HT1080 (cell line): ENCODE measurements around the gene PSMB1. TPM values are rescaled to one million over a fixed set of nuclear protein-coding genes. Genes with fewer than 3 reads are reported as not detected.
A peak's percentile ranks its signal among the peaks of the same experiment; 100 is the strongest.
"Not testable (repeated sequence)": the region's sequence is repeated elsewhere in the genome, so short reads cannot be mapped to it uniquely, and the experiment has no call there.

Experiments used
- DNase-seq: peaks from one replicate; pipeline ENCODE4 v3.0.0-alpha.2; 2015; ENCODE audit warnings: low read depth
- total RNA-seq: library from RNA; depleted of rRNA; stranded (reverse); fragments of >200 nt; shearing (Covaris generic); gene quantifications from 2 replicates; pipeline ENCODE4 v1.2.3, GENCODE V29; 2014; rRNA removed

Gene PSMB1
- total RNA-seq, 1 experiment from 2014 or later, result 456 TPM

GRCh38 chr6:170504479-170504878 lies 48.6 kb downstream of the PSMB1 start:
- no peak for DNase-seq

DNA sequence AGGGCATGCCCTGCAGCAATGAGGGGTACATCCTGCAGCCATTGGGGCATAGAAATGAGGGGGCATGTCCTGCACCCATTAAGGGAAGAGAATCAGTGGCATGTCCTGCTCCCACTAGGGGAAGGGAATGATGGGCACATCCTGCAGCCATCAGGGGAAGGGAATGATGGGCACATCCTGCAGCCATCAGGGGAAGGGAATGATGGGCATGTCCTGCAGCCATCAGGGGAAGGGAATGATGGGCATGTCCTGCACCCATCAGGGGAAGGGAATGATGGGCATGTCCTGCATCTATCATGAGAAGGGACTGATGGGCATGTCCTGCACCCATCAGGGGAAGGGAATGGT lies 49.7 kb downstream of the PSMB1 start:
- no peak for DNase-seq

- not testable (repeated sequence) for DNase-seq
Observed at GRCh38 chr6:170502733-170503413, 50.2 kb downstream of the PSMB1 start.

DNA sequence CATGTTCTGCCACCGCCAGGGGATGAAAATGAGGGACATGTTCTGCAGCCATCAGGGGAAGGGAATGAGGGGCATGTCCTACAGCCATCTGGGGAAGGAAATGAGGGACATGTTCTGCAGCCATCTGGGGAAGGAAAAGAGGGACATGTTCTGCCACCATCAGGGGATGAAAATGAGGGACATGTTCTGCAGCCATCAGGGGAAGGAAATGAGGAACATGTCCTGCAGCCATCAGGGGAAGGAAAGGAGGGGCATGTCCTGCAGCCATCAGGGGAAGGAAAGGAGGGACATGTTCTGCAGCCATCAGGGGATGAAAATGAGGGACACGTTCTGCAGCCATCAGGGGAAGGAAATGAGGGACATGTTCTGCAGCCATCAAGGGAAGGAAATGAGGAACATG lies 50.8 kb downstream of the PSMB1 start:
- not testable (repeated sequence) for DNase-seq

- no peak for DNase-seq
Observed at GRCh38 chr6:170500955-170501590, 52.0 kb downstream of the PSMB1 start.

DNA sequence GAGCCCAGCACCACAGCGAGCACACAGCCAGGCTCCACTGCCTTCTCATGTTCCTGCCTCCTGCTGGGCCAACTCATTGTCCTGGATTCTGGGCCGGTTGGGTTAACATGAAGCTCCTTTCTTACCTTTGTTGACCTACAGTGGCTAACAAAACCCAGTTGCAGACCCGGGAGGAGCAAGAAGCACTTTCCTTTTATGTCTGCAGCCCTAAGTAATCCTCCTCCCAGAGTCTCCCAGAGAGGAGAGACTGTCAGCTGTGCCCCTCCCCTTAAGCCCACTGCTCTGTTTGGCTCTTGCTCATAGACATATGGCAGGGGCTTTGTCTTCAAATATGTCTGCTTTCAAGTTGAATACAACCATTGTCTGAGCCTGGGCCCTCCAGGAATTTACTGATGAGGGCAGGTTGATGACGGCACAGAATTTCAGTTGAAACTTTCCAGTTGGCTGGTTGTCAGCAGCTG lies 55.2 kb downstream of the PSMB1 start:
- DNase-seq, result peak; percentile 49

- no peak for DNase-seq
Observed at GRCh38 chr6:170493354-170493753, 59.8 kb downstream of the PSMB1 start.

- no peak for DNase-seq
Observed at GRCh38 chr6:170490259-170490658, 62.8 kb downstream of the PSMB1 start.

DNA sequence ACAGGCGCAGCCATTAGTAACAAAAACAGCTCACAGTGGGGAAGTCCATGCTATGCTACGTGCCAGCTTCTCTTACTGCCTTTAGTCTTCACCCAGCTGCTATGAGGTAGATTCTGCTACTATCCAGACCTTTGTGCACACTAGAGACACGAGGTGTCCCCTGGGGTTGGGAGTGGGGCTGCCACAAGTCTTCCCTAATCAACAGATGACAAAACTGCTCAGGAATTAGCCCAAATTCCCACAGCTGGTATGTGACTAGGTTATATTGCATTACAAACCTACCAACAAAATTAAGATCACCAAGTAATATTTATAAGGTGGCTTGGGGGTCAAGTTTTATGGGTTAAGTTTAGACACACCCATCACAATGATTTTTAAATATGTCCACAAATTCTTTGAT lies 63.3 kb downstream of the PSMB1 start:
- no peak for DNase-seq

- no peak for DNase-seq
Observed at GRCh38 chr6:170487707-170488329, 65.3 kb downstream of the PSMB1 start.

DNA sequence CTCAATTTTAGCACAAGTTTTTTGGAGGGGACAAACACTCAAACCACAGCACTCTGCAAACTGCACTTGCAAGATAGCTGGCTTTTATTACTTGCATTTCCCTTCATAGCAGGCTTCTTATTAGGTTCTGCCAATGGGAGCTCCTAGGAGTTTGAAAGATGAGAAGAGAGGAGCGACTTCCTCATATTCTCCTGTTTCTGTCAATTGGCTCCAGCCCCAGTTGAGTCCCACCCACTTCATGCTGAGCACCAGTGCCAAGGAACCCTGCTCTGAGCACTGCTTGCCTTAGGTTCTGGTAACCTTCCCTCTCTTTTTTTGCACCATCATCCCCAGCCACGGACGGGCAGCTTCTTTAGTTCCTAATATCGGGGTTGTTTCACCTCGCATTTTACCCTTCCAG lies 67.9 kb downstream of the PSMB1 start:
- DNase-seq, result peak; percentile 11

Other genes starting within 250 kb of the PSMB1 start
- gene FAM120B, start 246.5 kb downstream of the PSMB1 start, total RNA-seq, result 8.6 and 15.4 TPM in 2 replicates
- gene TBP, start 1.1 kb upstream of the PSMB1 start, total RNA-seq, result 33.1 and 46.3 TPM in 2 replicates
- 261 and 272 TPM in 2 replicates for gene PDCD2, start 31.3 kb upstream of the PSMB1 start, total RNA-seq